GM12873 (cell line): ENCODE measurements around the gene ARRB1.

Source experiments
- TF ChIP-seq, protein P1 (sequence below): IDR thresholded peaks from 2 replicates; pipeline ENCODE4 v1.5.1; 2012; ENCODE audit warnings: low read depth, mild to moderate bottlenecking, moderate library complexity, low read length, control low read depth; ENCODE audit not compliant: insufficient read depth; ENCODE audit errors: missing control alignments

The ARRB1 gene

DNA sequence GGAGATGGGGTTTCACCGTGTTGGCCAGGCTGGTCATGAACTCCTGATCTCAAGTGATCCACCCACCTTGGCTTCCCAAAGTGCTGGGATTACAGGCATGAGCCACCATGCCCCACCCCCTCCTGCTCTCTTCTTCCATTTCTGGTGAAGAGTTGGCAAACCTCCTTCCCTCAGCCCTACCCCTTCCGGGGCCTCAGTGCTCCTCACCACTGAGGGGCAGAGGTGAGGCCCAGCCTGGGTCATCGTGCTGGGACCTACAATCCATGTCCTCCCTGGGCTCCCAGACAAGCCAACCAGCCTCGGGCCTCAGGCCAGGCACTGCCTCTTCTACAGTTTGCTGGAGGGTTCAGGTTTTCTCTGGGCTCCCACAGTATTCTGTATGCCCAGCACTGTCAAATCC, 125.7 kb downstream of the ARRB1 start:
- TF ChIP-seq, protein P1, sequence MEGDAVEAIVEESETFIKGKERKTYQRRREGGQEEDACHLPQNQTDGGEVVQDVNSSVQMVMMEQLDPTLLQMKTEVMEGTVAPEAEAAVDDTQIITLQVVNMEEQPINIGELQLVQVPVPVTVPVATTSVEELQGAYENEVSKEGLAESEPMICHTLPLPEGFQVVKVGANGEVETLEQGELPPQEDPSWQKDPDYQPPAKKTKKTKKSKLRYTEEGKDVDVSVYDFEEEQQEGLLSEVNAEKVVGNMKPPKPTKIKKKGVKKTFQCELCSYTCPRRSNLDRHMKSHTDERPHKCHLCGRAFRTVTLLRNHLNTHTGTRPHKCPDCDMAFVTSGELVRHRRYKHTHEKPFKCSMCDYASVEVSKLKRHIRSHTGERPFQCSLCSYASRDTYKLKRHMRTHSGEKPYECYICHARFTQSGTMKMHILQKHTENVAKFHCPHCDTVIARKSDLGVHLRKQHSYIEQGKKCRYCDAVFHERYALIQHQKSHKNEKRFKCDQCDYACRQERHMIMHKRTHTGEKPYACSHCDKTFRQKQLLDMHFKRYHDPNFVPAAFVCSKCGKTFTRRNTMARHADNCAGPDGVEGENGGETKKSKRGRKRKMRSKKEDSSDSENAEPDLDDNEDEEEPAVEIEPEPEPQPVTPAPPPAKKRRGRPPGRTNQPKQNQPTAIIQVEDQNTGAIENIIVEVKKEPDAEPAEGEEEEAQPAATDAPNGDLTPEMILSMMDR = no peak

DNA sequence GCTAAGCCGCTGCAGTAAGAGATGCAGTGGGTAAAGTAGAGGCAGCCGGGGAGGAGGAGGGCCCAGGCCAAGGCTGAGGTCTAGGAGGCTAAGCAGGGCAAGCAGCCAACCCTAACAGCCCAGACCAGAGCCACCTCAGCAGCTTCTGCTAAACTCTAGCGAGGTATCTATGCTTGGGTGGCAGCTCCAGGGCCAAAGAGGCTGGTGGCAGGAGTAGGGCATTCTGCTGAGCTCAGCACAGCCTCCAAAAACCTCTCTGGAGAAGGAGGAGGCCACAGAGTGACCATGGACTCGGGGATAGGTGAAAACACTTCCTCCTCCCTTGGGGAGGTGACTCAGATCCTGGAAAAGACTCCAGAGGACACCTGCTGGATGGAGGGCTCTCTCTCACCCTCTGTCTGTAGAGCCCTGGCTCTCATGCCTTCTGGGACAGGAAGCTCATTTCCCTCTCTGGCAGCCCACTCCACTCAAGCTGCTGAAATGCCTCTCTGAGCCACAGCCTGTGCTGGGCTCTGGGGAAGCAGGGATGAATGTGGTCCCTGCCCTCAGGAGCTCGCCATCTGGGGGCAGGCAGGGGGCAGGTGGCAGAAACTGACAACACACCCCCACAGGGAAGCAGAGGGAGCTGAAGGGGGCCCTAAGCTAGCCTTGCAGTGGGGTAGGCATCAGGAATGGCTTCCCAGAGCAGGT, 127.4 kb downstream of the ARRB1 start:
- TF ChIP-seq, protein P1 = no peak

DNA sequence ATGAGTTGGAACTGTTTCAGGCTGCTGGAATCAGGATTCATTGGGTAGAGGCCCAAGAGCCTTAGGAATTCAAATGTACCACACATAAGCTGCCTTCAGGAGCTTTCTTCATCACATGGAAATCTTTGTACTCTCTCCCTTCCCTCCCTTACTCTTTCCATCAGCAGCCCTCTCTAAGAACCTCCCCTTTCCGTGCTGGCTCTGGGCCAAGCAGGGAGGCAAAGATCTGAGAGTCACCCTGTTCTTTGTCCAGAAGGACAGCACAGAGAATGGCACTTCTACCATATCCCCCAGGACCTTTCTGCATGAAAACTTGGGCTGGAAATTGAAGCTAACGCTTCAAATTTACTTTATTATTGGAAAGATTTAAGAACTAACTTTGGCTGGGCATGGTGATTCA, 131.6 kb downstream of the ARRB1 start:
- TF ChIP-seq, protein P1 = no peak

DNA sequence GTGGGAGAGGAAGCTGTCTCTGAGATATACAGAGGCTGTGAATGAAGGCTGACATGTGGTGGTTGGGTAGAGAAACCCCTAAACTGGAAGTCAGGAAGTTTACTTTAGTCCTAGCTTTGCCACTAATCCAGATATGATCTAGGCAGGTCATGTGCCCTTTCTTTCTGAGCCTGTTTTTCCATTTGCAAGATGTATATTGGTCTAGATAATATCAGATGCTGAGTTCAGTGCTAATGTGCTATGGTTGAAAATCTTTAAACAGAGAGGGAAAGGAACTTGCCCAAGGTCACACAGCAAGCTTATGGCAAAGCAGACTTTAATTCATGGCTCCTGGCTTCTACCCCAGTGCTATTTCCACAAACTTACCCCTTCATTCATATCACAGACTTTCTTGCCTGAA, 136.6 kb downstream of the ARRB1 start:
- TF ChIP-seq, protein P1 = no peak

DNA sequence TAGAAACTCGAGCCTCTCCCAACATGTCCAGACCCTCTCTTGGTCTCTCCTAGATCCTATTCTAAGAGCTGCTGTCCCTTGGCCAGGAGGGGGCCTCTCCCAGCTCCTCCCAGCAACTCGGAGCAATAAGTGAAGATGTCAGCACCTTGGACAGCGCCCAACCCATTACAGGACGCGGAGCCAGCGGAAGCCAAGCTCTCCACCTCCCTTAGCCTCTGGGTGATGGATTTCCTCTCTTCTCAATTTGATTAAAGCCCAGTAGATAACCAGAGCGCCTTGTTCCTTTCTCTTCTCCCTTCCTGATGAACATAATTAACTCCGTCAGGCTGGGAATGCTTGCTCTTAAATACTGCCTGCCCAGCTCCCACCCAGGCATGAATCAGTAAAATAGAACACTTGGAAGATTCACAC, 137.0 kb downstream of the ARRB1 start:
- TF ChIP-seq, protein P1 = peak; percentile 34
